GM23338 (cell line): ENCODE data around the gene SLC6A13. TPM values are rescaled to one million over a fixed set of nuclear protein-coding genes. Genes with fewer than 3 reads are reported as not detected.

Source experiments
- ATAC-seq: fragments of 200-7000 bp; cut with Tn5 transposase; 3 replicates; pipeline ENCODE4 v1.9.1; 2020
- DNase-seq: peaks from one replicate; pipeline ENCODE4 v3.0.0-alpha.2; 2015; ENCODE audit warnings: low spot score
- H2AFZ ChIP-seq: fragments of 200-600 bp; sonication (generic); 2 replicates; pipeline ENCODE4 v1.8.0; 2016; ENCODE audit warnings: antibody characterized with exemption, mild to moderate bottlenecking, moderate library complexity
- H3F3A ChIP-seq: fragments of 200-600 bp; sonication (generic); replicated peaks from 2 replicates; pipeline ENCODE4 v1.8.0; 2017; ENCODE audit warnings: antibody characterized with exemption, mixed run types, low read depth
- H3K27ac ChIP-seq: fragments of 200-600 bp; sonication (generic); 2 replicates; pipeline ENCODE4 v1.6.1; 2016; ENCODE audit warnings: low read depth
- H3K27me3 ChIP-seq: fragments of 200-600 bp; sonication (generic); 2 replicates; pipeline ENCODE4 v1.8.0; 2016; ENCODE audit warnings: mild to moderate bottlenecking, mixed run types, moderate library complexity; ENCODE audit not compliant: insufficient read depth
- H3K36me3 ChIP-seq: fragments of 200-600 bp; sonication (generic); 2 replicates; pipeline ENCODE4 v1.8.0; 2016; ENCODE audit warnings: mild to moderate bottlenecking; ENCODE audit not compliant: insufficient read depth
- H3K4me1 ChIP-seq: fragments of 200-600 bp; sonication (generic); 2 replicates; pipeline ENCODE4 v1.8.0; 2016; ENCODE audit warnings: mild to moderate bottlenecking, moderate library complexity; ENCODE audit not compliant: insufficient read depth
- H3K4me2 ChIP-seq: fragments of 200-600 bp; sonication (generic); 2 replicates; pipeline ENCODE4 v1.7.1; 2017; ENCODE audit warnings: mixed run types
- H3K4me3 ChIP-seq: fragments of 200-600 bp; sonication (generic); 2 replicates; pipeline ENCODE4 v1.6.1; 2016; ENCODE audit warnings: mixed run types
- H3K79me2 ChIP-seq: fragments of 200-600 bp; sonication (generic); replicated peaks from 2 replicates; pipeline ENCODE4 v1.8.0; 2017; ENCODE audit warnings: mild to moderate bottlenecking; ENCODE audit not compliant: insufficient read depth
- H3K9me2 ChIP-seq: fragments of 200-600 bp; sonication (generic); 2 replicates; pipeline ENCODE4 v1.8.0; 2017; ENCODE audit not compliant: insufficient read depth
- H4K20me1 ChIP-seq: fragments of 200-600 bp; sonication (generic); replicated peaks from 2 replicates; pipeline ENCODE4 v1.8.0; 2017; ENCODE audit warnings: mild to moderate bottlenecking; ENCODE audit not compliant: insufficient read depth
- H3K27ac Mint-ChIP-seq: 2 replicates; pipeline ENCODE4 v1.8.0; 2020; ENCODE audit warnings: inconsistent platforms, mild to moderate bottlenecking, moderate library complexity, mixed read lengths
- H3K27me3 Mint-ChIP-seq: 3 replicates; pipeline ENCODE4 v1.8.0; 2022; ENCODE audit warnings: low read depth, mild to moderate bottlenecking, moderate library complexity, mixed read lengths, inconsistent platforms; ENCODE audit not compliant: insufficient read depth, poor library complexity
- H3K36me3 Mint-ChIP-seq: 3 replicates; pipeline ENCODE4 v1.8.0; 2021; ENCODE audit warnings: low read depth, mild to moderate bottlenecking, inconsistent platforms, moderate library complexity, mixed read lengths
- H3K4me1 Mint-ChIP-seq: 3 replicates; pipeline ENCODE4 v1.8.0; 2020; ENCODE audit warnings: mild to moderate bottlenecking, inconsistent platforms, mixed read lengths
- H3K4me3 Mint-ChIP-seq: 3 replicates; pipeline ENCODE4 v1.8.0; 2021; ENCODE audit warnings: moderate library complexity, mild to moderate bottlenecking, inconsistent platforms, mixed read lengths
- H3K9me3 Mint-ChIP-seq: 3 replicates; pipeline ENCODE4 v1.8.0; 2020; ENCODE audit warnings: moderate library complexity, mild to moderate bottlenecking, inconsistent platforms, mixed read lengths
- EZH2 ChIP-seq: fragments of 200-600 bp; sonication (generic); IDR thresholded peaks from one replicate; pipeline ENCODE4 v1.8.0; 2017; ENCODE audit warnings: antibody characterized with exemption, mild to moderate bottlenecking, low read depth; ENCODE audit not compliant: unreplicated experiment
- EZH2phosphoT487 ChIP-seq: fragments of 200-600 bp; sonication (generic); IDR thresholded peaks from one replicate; pipeline ENCODE4 v1.8.1; 2018; ENCODE audit warnings: antibody characterized with exemption; ENCODE audit not compliant: unreplicated experiment
- JUNB ChIP-seq: IDR thresholded peaks from one replicate; pipeline ENCODE4 v1.6.1; 2016; ENCODE audit warnings: antibody characterized with exemption; ENCODE audit not compliant: unreplicated experiment
- NANOG ChIP-seq: IDR thresholded peaks from 2 replicates; pipeline ENCODE4 v1.6.1; 2016; ENCODE audit warnings: antibody characterized with exemption, borderline replicate concordance
- POLR2AphosphoS5 ChIP-seq: IDR thresholded peaks from 2 replicates; pipeline ENCODE4 v1.6.1; 2016; ENCODE audit warnings: antibody characterized with exemption, low read depth
- STAT1 ChIP-seq: IDR thresholded peaks from one replicate; pipeline ENCODE4 v1.6.1; 2016; ENCODE audit warnings: antibody characterized with exemption; ENCODE audit not compliant: unreplicated experiment
- ZNF114 ChIP-seq: fragments of 250-450 bp; sonication (Bioruptor Pico); IDR thresholded peaks from 2 replicates; pipeline ENCODE4 v1.5.0; 2020; ENCODE audit warnings: mild to moderate bottlenecking, moderate library complexity
- polyA plus RNA-seq: library from polyadenylated mRNA; unstranded; fragments of >200 nt; fragmentation: Nextera tagmentation; extraction: Ambion mirVana; gene quantifications from 2 replicates; pipeline ENCODE4 v1.2.1, GENCODE V29; 2016
- total RNA-seq: library from RNA; depleted of rRNA; stranded (reverse); fragments of >200 nt; shearing (Covaris generic); gene quantifications from 2 replicates; pipeline ENCODE4 v1.2.3, GENCODE V29; 2014
- TF ChIP-seq, protein P1 (sequence below): IDR thresholded peaks from 2 replicates; pipeline ENCODE4 v1.6.1; 2016; ENCODE audit warnings: antibody characterized with exemption
- TF ChIP-seq, protein P2 (sequence below): fragments of 250-450 bp; sonication (Bioruptor Pico); IDR thresholded peaks from 2 replicates; pipeline ENCODE4 v1.5.0; 2020; ENCODE audit warnings: mild to moderate bottlenecking, moderate library complexity
- TF ChIP-seq, protein P3 (sequence below), 2 experiments: fragments of 200-600 bp in 1 of 2; sonication (generic) in 1 of 2; conservative IDR thresholded peaks; 2 replicates each; pipeline versions ENCODE4 v1.5.1 to v1.6.1; 2016 to 2017; ENCODE audit warnings: antibody characterized with exemption in 2 of 2, low read depth in 2 of 2, mild to moderate bottlenecking in 2 of 2, moderate library complexity in 1 of 2

The SLC6A13 gene
- total and polyA plus RNA-seq, 2 experiments from 2014 or later: not detected

DNA sequence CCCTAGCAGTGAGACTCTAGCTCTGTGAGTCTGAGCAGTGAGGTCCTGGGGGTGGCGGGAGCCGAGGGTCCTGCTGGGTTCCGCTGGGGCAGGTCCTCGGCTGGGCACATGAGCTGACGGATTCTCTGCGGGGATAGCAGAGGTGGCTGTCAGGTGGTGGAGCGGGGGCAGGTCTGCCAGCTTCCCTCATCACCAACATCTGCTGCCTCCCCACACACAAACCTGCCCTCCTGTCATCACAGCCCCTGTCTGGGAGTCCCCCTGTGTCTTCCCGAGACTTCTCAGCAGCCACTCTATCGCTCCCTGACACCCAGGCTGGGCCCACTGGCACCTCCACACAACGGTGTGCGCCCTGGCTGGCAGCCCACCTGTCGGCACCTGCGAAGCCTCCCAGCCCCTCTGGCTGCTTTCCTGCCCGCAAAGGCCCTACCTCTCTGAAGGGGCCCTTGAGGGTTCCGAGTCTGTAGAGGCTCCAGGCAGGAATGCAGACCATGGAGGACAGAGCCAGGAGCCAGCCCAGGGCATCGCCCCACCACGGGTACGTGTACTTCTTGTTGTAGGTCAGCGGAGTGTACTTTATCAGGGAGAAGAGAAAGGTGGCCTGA lies 41.6 kb downstream of the SLC6A13 start:
- no peak overlapping the region for H3K4me3 ChIP-seq
- no peaks in the 10 kb centered on the region for H3K79me2 ChIP-seq
- Mint-ChIP-seq H3K9me3 (no peaks in the 10 kb centered on the region), H3K27me3 (peaks cover 15% of the 10 kb centered on the region), H3K4me3 (no peak overlapping the region), H3K4me1 (peaks cover 10% of the 10 kb centered on the region), H3K36me3 (no peaks in the 10 kb centered on the region; the same call in 2 of the 3 replicates), H3K27ac (no peak overlapping the region)
- no peaks in the 10 kb centered on the region for H3F3A ChIP-seq
- no peak overlapping the region for H2AFZ ChIP-seq
- H3K27ac ChIP-seq: no peak overlapping the region
- no peak for TF ChIP-seq EZH2phosphoT487
- TF ChIP-seq, protein P1, sequence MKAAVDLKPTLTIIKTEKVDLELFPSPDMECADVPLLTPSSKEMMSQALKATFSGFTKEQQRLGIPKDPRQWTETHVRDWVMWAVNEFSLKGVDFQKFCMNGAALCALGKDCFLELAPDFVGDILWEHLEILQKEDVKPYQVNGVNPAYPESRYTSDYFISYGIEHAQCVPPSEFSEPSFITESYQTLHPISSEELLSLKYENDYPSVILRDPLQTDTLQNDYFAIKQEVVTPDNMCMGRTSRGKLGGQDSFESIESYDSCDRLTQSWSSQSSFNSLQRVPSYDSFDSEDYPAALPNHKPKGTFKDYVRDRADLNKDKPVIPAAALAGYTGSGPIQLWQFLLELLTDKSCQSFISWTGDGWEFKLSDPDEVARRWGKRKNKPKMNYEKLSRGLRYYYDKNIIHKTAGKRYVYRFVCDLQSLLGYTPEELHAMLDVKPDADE: no peak
- no peak for TF ChIP-seq STAT1
- no peak for TF ChIP-seq JUNB
- TF ChIP-seq POLR2AphosphoS5: no peak
- no peak for TF ChIP-seq ZNF114
- TF ChIP-seq NANOG: no peak
- TF ChIP-seq, protein P2, sequence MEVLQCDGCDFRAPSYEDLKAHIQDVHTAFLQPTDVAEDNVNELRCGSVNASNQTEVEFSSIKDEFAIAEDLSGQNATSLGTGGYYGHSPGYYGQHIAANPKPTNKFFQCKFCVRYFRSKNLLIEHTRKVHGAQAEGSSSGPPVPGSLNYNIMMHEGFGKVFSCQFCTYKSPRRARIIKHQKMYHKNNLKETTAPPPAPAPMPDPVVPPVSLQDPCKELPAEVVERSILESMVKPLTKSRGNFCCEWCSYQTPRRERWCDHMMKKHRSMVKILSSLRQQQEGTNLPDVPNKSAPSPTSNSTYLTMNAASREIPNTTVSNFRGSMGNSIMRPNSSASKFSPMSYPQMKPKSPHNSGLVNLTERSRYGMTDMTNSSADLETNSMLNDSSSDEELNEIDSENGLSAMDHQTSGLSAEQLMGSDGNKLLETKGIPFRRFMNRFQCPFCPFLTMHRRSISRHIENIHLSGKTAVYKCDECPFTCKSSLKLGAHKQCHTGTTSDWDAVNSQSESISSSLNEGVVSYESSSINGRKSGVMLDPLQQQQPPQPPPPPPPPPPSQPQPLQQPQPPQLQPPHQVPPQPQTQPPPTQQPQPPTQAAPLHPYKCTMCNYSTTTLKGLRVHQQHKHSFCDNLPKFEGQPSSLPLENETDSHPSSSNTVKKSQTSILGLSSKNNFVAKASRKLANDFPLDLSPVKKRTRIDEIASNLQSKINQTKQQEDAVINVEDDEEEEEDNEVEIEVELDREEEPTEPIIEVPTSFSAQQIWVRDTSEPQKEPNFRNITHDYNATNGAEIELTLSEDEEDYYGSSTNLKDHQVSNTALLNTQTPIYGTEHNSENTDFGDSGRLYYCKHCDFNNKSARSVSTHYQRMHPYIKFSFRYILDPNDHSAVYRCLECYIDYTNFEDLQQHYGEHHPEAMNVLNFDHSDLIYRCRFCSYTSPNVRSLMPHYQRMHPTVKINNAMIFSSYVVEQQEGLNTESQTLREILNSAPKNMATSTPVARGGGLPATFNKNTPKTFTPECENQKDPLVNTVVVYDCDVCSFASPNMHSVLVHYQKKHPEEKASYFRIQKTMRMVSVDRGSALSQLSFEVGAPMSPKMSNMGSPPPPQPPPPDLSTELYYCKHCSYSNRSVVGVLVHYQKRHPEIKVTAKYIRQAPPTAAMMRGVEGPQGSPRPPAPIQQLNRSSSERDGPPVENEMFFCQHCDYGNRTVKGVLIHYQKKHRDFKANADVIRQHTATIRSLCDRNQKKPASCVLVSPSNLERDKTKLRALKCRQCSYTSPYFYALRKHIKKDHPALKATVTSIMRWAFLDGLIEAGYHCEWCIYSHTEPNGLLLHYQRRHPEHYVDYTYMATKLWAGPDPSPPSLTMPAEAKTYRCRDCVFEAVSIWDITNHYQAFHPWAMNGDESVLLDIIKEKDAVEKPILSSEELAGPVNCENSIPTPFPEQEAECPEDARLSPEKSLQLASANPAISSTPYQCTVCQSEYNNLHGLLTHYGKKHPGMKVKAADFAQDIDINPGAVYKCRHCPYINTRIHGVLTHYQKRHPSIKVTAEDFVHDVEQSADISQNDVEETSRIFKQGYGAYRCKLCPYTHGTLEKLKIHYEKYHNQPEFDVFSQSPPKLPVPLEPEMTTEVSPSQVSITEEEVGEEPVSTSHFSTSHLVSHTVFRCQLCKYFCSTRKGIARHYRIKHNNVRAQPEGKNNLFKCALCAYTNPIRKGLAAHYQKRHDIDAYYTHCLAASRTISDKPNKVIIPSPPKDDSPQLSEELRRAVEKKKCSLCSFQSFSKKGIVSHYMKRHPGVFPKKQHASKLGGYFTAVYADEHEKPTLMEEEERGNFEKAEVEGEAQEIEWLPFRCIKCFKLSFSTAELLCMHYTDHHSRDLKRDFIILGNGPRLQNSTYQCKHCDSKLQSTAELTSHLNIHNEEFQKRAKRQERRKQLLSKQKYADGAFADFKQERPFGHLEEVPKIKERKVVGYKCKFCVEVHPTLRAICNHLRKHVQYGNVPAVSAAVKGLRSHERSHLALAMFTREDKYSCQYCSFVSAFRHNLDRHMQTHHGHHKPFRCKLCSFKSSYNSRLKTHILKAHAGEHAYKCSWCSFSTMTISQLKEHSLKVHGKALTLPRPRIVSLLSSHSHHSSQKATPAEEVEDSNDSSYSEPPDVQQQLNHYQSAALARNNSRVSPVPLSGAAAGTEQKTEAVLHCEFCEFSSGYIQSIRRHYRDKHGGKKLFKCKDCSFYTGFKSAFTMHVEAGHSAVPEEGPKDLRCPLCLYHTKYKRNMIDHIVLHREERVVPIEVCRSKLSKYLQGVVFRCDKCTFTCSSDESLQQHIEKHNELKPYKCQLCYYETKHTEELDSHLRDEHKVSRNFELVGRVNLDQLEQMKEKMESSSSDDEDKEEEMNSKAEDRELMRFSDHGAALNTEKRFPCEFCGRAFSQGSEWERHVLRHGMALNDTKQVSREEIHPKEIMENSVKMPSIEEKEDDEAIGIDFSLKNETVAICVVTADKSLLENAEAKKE: no peak
- TF ChIP-seq, protein P3, sequence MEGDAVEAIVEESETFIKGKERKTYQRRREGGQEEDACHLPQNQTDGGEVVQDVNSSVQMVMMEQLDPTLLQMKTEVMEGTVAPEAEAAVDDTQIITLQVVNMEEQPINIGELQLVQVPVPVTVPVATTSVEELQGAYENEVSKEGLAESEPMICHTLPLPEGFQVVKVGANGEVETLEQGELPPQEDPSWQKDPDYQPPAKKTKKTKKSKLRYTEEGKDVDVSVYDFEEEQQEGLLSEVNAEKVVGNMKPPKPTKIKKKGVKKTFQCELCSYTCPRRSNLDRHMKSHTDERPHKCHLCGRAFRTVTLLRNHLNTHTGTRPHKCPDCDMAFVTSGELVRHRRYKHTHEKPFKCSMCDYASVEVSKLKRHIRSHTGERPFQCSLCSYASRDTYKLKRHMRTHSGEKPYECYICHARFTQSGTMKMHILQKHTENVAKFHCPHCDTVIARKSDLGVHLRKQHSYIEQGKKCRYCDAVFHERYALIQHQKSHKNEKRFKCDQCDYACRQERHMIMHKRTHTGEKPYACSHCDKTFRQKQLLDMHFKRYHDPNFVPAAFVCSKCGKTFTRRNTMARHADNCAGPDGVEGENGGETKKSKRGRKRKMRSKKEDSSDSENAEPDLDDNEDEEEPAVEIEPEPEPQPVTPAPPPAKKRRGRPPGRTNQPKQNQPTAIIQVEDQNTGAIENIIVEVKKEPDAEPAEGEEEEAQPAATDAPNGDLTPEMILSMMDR (conservative IDR thresholded peaks at IDR 0.05; ENCODE audit: low read depth in 2 of 2): no peak
- no peak for TF ChIP-seq EZH2
- peaks cover 8% of the 10 kb centered on the region for H3K4me1 ChIP-seq
- H3K27me3 ChIP-seq: no peaks in the 10 kb centered on the region
- H3K36me3 ChIP-seq: no peaks in the 10 kb centered on the region
- H3K9me2 ChIP-seq: no peaks in the 10 kb centered on the region
- DNase-seq: no peak
- ATAC-seq: no peak
- no peak overlapping the region; the same call in 1 of the 2 replicates for H3K4me2 ChIP-seq
- no peaks in the 10 kb centered on the region for H4K20me1 ChIP-seq
